D341Med (cell line): ENCODE measurements around the gene NLRC3.
"Not testable (repeated sequence)": the region's sequence is repeated elsewhere in the genome, so short reads cannot be mapped to it uniquely, and the experiment has no call there.

Source experiments
- DNase-seq: peaks from one replicate; pipeline ENCODE4 v3.0.0; 2012; ENCODE audit warnings: low spot score

The NLRC3 gene

DNA sequence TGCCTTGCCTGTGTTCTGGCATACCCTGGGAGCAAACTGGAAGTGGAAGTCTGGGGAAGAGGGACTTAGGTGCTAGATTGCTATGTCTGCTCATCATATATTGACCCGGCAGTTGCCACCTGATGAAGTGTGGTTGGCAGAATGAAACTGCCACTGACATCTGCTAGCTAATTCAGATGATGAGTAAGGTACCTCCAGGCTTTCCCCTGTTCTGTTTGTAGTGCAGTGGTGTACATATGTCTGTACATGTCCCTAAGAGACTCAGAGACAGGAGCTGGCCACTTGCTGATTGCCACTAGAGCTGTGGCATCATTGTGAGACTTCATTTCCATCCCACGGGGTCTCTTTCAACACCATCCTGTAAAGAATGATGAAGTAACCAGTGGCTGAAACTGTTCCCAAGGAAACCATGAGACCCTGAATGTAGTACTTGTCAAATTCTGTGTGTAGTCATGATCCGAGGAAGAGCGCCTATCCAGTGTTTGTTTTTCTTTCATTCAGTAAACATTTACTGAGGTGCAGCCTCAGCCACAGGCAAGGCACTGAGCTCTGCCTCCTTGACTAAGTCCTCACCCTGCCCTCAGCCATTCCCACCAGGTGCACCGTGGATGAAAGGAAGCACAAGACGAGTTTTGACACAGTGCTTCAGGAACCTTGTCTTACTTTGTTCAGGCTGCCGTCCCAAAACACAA, 63.2 kb downstream of the NLRC3 start:
- DNase-seq: no peak

GRCh38 chr16:3511286-3512180, 65.7 kb downstream of the NLRC3 start:
- DNase-seq: no peak

- no peak for DNase-seq
These were observed 66.8 kb downstream of the NLRC3 start for GRCh38 chr16:3510416-3510815.

DNA sequence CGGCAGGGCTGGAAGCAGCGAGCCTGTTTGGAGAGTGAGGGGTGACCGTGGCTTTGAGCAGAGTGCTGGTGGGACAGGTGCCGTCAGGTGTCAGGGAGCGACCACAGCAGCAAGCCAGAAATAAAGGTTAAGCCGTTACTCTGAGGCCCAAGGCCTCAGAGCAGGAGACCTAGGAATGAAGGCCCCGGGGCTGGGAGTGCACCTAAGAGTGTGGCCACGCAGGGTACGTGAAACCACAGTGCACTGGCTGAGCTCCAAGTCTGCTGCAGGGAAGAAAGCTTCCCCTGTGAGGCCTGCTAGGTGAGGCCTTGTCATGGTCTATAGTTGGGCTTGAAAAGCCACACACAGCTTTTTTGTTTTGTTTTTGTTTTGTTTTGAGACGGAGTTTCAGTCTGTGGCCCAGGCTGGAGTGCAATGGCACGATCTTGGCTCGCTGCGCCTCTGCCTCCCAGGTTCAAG, 67.7 kb downstream of the NLRC3 start:
- no peak for DNase-seq

DNA sequence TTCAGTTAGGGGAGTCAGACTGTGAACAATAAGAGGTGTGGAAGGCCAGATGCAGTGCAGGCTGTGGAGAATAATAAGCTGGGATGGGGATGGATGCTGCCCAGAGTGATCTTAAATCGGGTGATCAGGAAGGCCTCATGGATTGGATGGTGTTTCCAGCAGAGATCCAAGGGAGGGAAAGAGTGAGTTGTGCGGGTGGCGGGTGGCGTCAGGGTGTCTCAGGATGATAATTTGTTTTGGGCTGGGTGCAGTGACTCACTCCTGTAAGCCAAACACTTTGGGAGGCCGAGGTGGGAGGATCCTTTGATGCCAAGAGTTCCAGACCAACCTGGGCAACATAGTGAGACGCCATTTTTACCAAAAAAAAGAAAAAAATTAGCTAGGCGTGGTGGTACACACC, 68.5 kb downstream of the NLRC3 start:
- no peak for DNase-seq

GRCh38 chr16:3503523-3503922, 73.7 kb downstream of the NLRC3 start:
- DNase-seq: no peak

GRCh38 chr16:3501783-3502400, 75.3 kb downstream of the NLRC3 start:
- DNase-seq: no peak

DNA sequence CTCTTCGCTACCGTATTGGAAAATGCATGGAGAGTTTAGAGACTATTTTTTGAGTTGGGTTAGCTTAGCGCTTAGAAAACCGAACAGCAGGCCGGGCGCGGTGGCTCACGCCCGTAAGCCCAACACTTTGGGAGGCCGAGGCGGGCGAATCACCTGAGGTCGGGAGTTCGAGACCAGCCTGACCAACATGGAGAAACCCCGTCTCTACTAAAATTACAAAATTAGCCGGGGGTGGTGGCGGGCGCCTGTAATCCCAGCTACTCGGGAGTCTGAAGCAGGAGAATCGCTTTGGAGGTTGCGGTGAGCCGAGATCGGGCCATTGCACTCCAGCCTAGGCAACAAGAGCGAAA, 75.8 kb downstream of the NLRC3 start:
- not testable (repeated sequence) for DNase-seq

GRCh38 chr16:3498988-3499387, 78.2 kb downstream of the NLRC3 start:
- no peak for DNase-seq

GRCh38 chr16:3497771-3498170, 79.4 kb downstream of the NLRC3 start:
- no peak for DNase-seq

DNA sequence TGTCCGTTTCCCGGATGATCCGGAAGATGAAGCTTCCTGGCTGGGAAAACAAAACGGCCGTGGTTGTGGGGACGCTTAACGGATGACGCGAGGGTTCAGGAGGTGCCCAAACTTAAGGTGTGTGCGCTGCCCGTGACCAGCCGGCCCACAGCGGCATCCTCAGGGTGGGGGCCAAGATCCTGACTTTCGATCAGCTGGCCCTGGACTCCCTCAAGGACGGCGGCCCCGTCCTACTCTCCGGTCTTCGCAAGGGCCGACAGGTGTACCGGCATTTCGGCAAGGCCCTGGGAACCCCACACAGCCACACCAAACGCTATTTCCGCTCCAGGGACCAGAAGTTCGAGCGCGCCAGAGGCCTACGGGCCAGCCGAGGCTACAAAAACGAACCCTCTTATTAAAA, 80.8 kb downstream of the NLRC3 start:
- no peak for DNase-seq

DNA sequence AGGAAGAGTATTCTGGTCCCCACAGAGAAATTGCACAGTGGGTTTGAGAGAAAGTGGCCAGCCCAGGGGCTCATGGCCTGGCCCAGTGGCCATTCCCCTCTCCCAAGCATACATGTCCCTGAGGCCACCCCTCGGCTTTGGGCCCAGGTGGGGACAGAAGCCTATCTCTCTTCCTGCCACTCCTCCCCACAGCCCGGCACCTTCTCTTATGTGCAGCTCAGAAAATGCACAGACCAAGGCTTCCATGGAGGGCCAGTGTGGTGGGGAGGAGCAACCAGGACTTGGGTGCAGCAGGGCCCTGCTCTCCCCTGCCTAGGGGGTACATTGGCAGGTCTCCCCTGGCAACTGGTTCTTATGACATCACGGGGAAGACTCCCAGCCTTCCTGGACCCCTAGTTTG, 82.0 kb downstream of the NLRC3 start, which contains the start of gene C16orf90:
TSS of gene C16orf90 (minus strand) at position 314 of the 400 bp plus-strand sequence. CDS start at position 246, 68 bp downstream.
- no peak for DNase-seq

GRCh38 chr16:3494386-3494973, 82.7 kb downstream of the NLRC3 start:
- no peak for DNase-seq

- DNase-seq: peak; percentile 27
These were observed 84.8 kb downstream of the NLRC3 start for GRCh38 chr16:3492356-3492755.

DNA sequence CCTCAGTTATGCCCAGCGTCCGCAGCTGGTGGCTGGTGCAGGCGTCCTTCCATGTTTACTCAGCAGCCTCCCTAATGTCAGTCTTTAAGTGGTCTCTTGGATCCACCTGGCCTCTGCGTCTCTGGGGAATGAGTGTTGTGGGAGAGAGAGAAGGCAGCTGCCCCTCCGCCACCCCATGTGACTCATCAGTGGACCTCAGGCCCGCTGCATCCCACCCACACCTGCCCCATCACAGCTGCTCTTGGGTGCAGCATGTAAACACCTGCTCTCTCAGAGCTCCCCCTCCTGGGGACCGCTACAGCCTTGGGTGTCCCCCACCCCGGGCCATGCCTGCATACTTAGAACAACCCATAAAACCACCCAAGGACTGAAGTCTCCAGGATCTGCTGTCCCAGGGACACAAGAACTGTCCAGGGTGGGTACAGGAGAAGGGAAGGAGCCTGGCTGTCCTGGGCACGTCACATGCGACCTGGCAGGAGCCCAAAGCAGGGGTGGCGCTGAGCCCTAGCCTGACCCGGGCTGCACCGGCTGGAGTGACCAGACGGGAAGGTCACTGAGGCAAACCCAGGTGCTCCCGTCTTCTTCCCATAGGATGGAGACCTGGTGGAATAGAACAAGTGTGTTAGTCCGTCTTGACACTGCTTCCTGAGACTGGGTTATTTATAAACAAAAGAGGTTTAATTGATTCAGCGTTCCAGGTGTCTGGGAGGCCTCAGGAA, 86.1 kb downstream of the NLRC3 start:
- DNase-seq: peak; percentile 32
